Measurements from ENCODE around the gene IFI6.

DNA sequence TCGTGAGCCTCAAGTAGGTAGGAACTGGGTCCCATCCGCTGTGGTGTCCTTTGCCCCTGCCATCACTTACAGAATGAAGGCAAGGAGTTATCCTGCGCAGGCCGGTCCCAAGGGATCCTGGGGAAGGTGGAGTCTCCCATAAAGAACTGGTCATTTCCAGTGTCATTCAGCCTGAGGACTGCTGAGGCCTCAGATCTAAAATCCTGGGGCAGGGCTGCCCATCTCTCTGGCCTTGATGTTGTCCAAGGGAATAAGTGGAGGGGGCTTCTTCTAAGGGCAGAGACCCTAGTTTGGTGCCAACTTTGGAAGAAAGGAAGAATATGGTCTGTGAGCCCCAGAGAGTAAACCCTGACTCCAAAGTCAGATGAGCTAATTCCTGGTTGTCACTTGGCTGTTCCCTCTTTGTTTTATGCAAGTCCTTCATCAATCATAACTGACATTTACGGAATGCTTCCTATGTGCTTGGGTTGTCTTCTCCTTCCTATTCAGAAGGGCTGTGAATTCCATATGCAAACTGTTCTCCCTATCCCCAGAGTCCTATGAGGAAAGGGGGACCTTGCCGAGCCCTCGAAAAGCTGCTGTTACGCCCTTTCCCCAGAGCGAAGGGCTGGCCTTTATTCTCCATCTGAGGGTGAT is 6.9 kb downstream of the IFI6 start:
- TF ChIP-seq, protein P1, sequence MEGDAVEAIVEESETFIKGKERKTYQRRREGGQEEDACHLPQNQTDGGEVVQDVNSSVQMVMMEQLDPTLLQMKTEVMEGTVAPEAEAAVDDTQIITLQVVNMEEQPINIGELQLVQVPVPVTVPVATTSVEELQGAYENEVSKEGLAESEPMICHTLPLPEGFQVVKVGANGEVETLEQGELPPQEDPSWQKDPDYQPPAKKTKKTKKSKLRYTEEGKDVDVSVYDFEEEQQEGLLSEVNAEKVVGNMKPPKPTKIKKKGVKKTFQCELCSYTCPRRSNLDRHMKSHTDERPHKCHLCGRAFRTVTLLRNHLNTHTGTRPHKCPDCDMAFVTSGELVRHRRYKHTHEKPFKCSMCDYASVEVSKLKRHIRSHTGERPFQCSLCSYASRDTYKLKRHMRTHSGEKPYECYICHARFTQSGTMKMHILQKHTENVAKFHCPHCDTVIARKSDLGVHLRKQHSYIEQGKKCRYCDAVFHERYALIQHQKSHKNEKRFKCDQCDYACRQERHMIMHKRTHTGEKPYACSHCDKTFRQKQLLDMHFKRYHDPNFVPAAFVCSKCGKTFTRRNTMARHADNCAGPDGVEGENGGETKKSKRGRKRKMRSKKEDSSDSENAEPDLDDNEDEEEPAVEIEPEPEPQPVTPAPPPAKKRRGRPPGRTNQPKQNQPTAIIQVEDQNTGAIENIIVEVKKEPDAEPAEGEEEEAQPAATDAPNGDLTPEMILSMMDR (IDR thresholded peaks at IDR 0.05; ENCODE audit: low read length), result no peak
- no peak for TF ChIP-seq EZH2 (IDR thresholded peaks at IDR 0.05; ENCODE audit: borderline replicate concordance, low read length)
